Measurements from ENCODE around the gene CT45A9.
"Not testable (repeated sequence)": the region's sequence is repeated elsewhere in the genome, so short reads cannot be mapped to it uniquely, and the experiment has no call there.

The CT45A9 gene

DNA sequence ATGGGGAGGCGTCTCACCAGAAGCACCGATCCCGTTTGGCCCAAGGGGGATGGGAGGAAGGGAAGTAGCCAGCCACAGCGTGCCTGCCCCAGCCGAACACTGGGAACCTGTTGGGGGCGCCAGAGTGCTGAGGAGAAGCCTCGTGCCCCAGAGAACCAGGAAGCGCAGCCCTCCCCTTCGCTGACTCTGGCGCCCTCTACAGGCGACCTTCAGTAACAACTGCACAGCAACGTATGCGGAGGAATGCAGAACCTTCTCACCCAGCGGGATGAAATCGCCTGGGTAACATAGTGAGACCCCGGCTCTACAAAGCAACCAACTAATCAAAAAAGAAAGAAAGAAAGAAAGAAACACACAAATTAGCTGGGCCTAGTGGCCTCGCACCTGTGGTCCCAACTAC is 51.7 kb downstream of the CT45A9 start, which contains the start of gene CT45A2:
CT45A2 (minus strand) TSS at position 101 of the 400 bp plus-strand sequence. CDS start 3,747 bp downstream, outside the sequence.
- not testable (repeated sequence) for H3K9ac ChIP-seq (ENCODE audit: low read depth, low read length); H3K4me2 ChIP-seq (ENCODE audit: low read length); H3K9me3 ChIP-seq (replicated peaks; ENCODE audit: low read length); H3K4me3 ChIP-seq (ENCODE audit: low read length); H3K4me1 ChIP-seq (ENCODE audit: control insufficient read depth, insufficient read depth, low read length); H3K36me3 ChIP-seq (ENCODE audit: insufficient read depth, low read length); H3K27me3 ChIP-seq (ENCODE audit: control insufficient read depth, insufficient read depth, low read length)

Data from skeletal muscle satellite cell (primary cell).